ENCODE results near the gene AJAP1.

DNA sequence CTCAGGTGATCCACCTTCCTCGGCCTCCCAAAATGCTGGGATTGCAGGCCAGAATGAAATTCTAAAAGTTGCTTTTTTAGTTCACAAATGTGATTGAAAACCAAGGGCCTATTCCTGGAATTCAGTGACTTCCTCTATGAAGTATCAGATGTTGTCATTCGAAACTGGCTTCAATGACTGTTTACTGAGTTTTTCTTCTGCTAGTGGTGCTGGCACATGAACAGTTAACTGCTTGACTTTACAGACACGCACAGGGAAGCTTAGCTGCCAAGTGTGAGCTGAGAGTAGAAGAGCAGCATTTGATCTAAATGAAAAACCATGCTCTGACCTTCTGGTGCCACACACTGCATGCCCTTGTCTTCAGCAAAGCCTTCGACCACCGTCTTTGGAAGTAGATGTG is 32.8 kb upstream of the AJAP1 start:
- no peak for TF ChIP-seq EZH2phosphoT487 (IDR thresholded peaks at IDR 0.05; ENCODE audit: borderline replicate concordance, low read depth, low read length)
- TF ChIP-seq, protein P1, sequence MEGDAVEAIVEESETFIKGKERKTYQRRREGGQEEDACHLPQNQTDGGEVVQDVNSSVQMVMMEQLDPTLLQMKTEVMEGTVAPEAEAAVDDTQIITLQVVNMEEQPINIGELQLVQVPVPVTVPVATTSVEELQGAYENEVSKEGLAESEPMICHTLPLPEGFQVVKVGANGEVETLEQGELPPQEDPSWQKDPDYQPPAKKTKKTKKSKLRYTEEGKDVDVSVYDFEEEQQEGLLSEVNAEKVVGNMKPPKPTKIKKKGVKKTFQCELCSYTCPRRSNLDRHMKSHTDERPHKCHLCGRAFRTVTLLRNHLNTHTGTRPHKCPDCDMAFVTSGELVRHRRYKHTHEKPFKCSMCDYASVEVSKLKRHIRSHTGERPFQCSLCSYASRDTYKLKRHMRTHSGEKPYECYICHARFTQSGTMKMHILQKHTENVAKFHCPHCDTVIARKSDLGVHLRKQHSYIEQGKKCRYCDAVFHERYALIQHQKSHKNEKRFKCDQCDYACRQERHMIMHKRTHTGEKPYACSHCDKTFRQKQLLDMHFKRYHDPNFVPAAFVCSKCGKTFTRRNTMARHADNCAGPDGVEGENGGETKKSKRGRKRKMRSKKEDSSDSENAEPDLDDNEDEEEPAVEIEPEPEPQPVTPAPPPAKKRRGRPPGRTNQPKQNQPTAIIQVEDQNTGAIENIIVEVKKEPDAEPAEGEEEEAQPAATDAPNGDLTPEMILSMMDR (conservative IDR thresholded peaks at IDR 0.05; ENCODE audit: low read length) = no peak
